KMS-11 (cell line): ENCODE results near the gene SKAP1.

Experiments
- H2AFZ ChIP-seq: fragments of 200-600 bp; sonication (generic); 2 replicates; pipeline ENCODE4 v1.6.1; 2016; ENCODE audit warnings: antibody characterized with exemption, mixed run types, low read depth
- H3K27ac ChIP-seq: fragments of 200-600 bp; sonication (generic); 2 replicates; pipeline ENCODE4 v1.6.1; 2016; ENCODE audit warnings: mild to moderate bottlenecking, mixed run types
- H3K27me3 ChIP-seq: fragments of 200-600 bp; sonication (generic); 2 replicates; pipeline ENCODE4 v1.6.1; 2017; ENCODE audit warnings: mild to moderate bottlenecking, low read depth, mixed run types, moderate library complexity; ENCODE audit not compliant: insufficient read depth
- H3K36me3 ChIP-seq: fragments of 200-600 bp; sonication (generic); 2 replicates; pipeline ENCODE4 v1.6.1; 2017; ENCODE audit warnings: mild to moderate bottlenecking, mixed run types; ENCODE audit not compliant: insufficient read depth
- H3K4me1 ChIP-seq: fragments of 200-600 bp; sonication (generic); 2 replicates; pipeline ENCODE4 v1.6.1; 2016; ENCODE audit warnings: mild to moderate bottlenecking, low read depth, mixed run types; ENCODE audit not compliant: poor library complexity, severe bottlenecking
- H3K4me2 ChIP-seq: fragments of 200-600 bp; sonication (generic); 2 replicates; pipeline ENCODE4 v1.7.0; 2016; ENCODE audit warnings: mild to moderate bottlenecking, mixed run types
- H3K4me3 ChIP-seq: fragments of 200-600 bp; sonication (generic); IDR thresholded peaks from 2 replicates; pipeline ENCODE4 v1.6.1; 2017; ENCODE audit warnings: low read depth, low read length, mixed read lengths; ENCODE audit not compliant: insufficient read depth
- H3K79me2 ChIP-seq: fragments of 200-600 bp; sonication (generic); 2 replicates; pipeline ENCODE4 v1.6.1; 2016; ENCODE audit warnings: low read depth, mixed run types; ENCODE audit not compliant: insufficient read depth
- H3K9ac ChIP-seq: fragments of 200-600 bp; sonication (generic); 2 replicates; pipeline ENCODE4 v1.6.1; 2016; ENCODE audit warnings: mild to moderate bottlenecking, mixed run types
- H4K20me1 ChIP-seq: fragments of 200-600 bp; sonication (generic); 2 replicates; pipeline ENCODE4 v1.6.1; 2016; ENCODE audit warnings: mild to moderate bottlenecking, mixed run types; ENCODE audit not compliant: insufficient read depth
- TF ChIP-seq, protein P1 (sequence below): fragments of 200-600 bp; sonication (generic); conservative IDR thresholded peaks from 2 replicates; pipeline ENCODE4 v1.6.1; 2017; ENCODE audit warnings: low read depth, mild to moderate bottlenecking, antibody characterized with exemption, low read length, moderate library complexity, mixed read lengths

SKAP1 gene

DNA sequence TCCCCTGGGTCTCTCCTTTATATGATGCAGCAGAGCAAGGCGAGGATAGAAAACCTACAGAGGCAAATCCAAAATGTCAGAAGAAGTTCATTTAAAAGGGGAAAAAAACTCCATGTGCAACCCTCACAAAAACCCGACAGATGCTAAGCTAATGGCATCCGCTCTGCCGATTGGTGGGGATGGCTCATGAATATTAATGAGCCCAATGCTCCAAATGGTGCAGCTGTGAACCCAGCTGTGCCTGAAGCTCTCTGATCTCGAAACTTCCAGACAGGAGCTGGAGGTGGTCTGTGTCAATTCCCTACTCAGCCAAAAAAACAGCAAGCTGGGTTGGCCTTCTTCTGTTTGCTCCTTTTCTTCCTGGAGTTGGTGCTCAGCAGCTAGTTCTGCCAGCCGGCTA is 306.9 kb downstream of the SKAP1 start:
- Histone ChIP-seq H3K9ac (no peak overlapping the region), H3K4me3 (no peak overlapping the region), H2AFZ (no peak overlapping the region), H3K27ac (no peak overlapping the region), H4K20me1 (no peaks in the 10 kb centered on the region), H3K4me2 (no peak overlapping the region), H3K27me3 (no peaks in the 10 kb centered on the region), H3K4me1 (no peaks in the 10 kb centered on the region), H3K79me2 (no peaks in the 10 kb centered on the region), H3K36me3 (no peaks in the 10 kb centered on the region)
- TF ChIP-seq, protein P1, sequence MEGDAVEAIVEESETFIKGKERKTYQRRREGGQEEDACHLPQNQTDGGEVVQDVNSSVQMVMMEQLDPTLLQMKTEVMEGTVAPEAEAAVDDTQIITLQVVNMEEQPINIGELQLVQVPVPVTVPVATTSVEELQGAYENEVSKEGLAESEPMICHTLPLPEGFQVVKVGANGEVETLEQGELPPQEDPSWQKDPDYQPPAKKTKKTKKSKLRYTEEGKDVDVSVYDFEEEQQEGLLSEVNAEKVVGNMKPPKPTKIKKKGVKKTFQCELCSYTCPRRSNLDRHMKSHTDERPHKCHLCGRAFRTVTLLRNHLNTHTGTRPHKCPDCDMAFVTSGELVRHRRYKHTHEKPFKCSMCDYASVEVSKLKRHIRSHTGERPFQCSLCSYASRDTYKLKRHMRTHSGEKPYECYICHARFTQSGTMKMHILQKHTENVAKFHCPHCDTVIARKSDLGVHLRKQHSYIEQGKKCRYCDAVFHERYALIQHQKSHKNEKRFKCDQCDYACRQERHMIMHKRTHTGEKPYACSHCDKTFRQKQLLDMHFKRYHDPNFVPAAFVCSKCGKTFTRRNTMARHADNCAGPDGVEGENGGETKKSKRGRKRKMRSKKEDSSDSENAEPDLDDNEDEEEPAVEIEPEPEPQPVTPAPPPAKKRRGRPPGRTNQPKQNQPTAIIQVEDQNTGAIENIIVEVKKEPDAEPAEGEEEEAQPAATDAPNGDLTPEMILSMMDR, result no peak

DNA sequence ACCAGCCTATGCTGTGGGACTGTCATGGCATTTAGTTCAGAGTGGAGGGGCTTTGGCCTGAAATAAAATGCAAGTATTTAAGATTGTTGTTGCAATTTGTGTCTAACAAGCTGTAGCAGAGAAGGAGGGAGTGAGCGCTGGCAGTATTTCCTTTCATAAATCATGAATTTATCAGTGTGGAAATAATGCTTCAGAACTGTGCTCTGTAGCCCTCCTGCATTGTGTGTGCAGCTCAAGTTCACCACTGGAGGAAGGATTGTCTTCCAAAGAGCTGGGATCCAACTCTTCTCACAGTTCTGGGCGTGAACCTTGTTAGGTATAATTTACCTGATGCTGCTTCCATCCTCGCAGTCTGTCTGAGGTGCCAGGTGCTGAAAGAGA is 307.4 kb downstream of the SKAP1 start:
- no peak overlapping the region for H3K9ac ChIP-seq
- H3K4me3 ChIP-seq, result no peak overlapping the region
- no peaks in the 10 kb centered on the region for H3K4me1 ChIP-seq
- no peaks in the 10 kb centered on the region for H3K79me2 ChIP-seq
- no peak overlapping the region for H2AFZ ChIP-seq
- no peaks in the 10 kb centered on the region for H3K27me3 ChIP-seq
- H3K36me3 ChIP-seq, result no peaks in the 10 kb centered on the region
- H3K27ac ChIP-seq, result no peak overlapping the region
- TF ChIP-seq, protein P1, result no peak
- H4K20me1 ChIP-seq, result no peaks in the 10 kb centered on the region
- no peak overlapping the region for H3K4me2 ChIP-seq

DNA sequence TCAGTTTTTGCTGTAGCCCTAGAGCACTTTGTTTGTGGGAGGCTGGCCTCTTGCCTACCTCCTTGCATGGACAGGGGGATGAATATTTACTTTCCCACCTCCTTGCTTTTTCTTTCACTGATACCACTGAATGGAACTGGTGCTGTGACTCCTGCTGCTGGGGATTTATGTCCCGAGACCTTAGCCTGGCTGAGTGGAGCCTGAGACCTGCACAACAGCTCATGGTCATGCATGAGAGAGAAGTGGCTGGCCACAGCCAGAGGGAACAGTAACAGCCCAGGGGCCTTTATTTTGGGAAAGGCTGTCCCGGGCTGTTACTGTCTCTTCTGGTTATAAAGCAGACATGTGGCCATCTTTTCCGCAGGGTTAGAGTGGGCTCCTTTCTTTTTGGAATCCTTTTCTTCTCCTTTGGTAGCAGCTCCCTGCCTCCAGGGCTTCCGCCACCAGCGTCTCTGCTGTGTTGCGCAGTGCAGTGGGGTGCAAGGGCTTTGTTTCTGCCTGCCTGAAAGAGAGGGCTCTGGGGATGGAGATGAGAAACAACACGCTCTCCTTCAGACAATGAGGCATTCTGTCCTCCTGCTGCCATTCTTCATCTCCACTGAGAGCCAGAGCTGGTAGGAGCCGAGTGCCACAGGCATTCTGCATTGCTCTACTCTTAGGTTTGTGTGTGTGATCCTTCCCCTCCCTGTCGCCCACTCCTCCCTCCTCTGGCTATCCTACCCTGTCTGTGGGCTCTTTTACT is 307.9 kb downstream of the SKAP1 start:
- no peak overlapping the region for H3K27ac ChIP-seq
- no peaks in the 10 kb centered on the region for H3K4me1 ChIP-seq
- no peak overlapping the region for H3K9ac ChIP-seq
- no peaks in the 10 kb centered on the region for H3K27me3 ChIP-seq
- TF ChIP-seq, protein P1, result no peak
- H2AFZ ChIP-seq, result no peak overlapping the region
- H3K4me2 ChIP-seq, result no peak overlapping the region
- H3K4me3 ChIP-seq, result no peak overlapping the region
- H4K20me1 ChIP-seq, result no peaks in the 10 kb centered on the region
- no peaks in the 10 kb centered on the region for H3K79me2 ChIP-seq
- no peaks in the 10 kb centered on the region for H3K36me3 ChIP-seq

DNA sequence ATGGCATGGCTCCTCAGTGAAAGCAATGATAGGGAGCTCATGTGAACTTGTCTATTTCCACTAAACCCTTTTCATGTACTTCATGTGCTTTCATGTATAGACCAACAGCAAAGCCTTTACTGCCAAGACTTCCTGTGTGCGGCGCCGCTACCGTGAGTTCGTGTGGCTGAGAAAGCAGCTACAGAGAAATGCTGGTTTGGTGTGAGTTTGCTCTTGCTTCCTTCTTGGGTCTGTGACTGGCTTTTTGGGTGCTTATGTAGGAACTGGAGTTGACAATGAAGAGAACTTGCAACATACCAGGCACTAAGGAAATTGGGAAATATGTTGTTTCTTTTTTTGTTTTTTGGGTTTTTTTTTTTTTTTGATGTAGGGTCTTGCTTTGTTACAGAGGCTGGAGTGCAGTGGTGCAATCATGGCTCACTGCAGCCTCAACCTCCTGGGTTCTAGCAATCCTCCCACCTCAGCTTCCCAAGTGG is 316.8 kb downstream of the SKAP1 start:
- no peak overlapping the region for H3K27ac ChIP-seq
- no peak overlapping the region for H3K4me2 ChIP-seq
- H2AFZ ChIP-seq, result no peak overlapping the region
- peaks cover 17% of the 10 kb centered on the region for H3K4me1 ChIP-seq
- no peak overlapping the region for H3K4me3 ChIP-seq
- TF ChIP-seq, protein P1, result no peak
- H4K20me1 ChIP-seq, result no peaks in the 10 kb centered on the region
- H3K27me3 ChIP-seq, result no peaks in the 10 kb centered on the region
- peaks cover 36% of the 10 kb centered on the region for H3K79me2 ChIP-seq
- H3K36me3 ChIP-seq, result no peaks in the 10 kb centered on the region
- no peak overlapping the region for H3K9ac ChIP-seq
